ENCODE results near the gene KCNK10.
A peak's percentile ranks its signal among the peaks of the same experiment; 100 is the strongest.

Gene KCNK10

GRCh38 chr14:88185843-88186242 is 137.2 kb downstream of the KCNK10 start:
- no peak for DNase-seq (ENCODE audit: low read depth in 2 of 2)

GRCh38 chr14:88184956-88185355 is 138.1 kb downstream of the KCNK10 start:
- no peak for DNase-seq (ENCODE audit: low read depth in 2 of 2)

- no peak for DNase-seq (ENCODE audit: low read depth in 2 of 2)
Observed at GRCh38 chr14:88181072-88181471, 142.0 kb downstream of the KCNK10 start.

GRCh38 chr14:88179716-88180115 is 143.4 kb downstream of the KCNK10 start:
- DNase-seq (ENCODE audit: low read depth in 2 of 2), result no peak

GRCh38 chr14:88170333-88170732 is 152.7 kb downstream of the KCNK10 start:
- no peak for DNase-seq (ENCODE audit: low read depth in 2 of 2)

- peak; percentile 28 to 37 for DNase-seq (ENCODE audit: low read depth in 2 of 2)
Observed at GRCh38 chr14:88168498-88169165, 154.4 kb downstream of the KCNK10 start.

GRCh38 chr14:88168025-88168424 is 155.0 kb downstream of the KCNK10 start:
- DNase-seq (ENCODE audit: low read depth in 2 of 2), result no peak

GRCh38 chr14:88166616-88167015 is 156.5 kb downstream of the KCNK10 start:
- DNase-seq (ENCODE audit: low read depth in 2 of 2), result no peak

- no peak for DNase-seq (ENCODE audit: low read depth in 2 of 2)
Observed at GRCh38 chr14:88164906-88165534, 158.0 kb downstream of the KCNK10 start.

GRCh38 chr14:88163731-88164255 is 159.3 kb downstream of the KCNK10 start:
- no peak for DNase-seq (ENCODE audit: low read depth in 2 of 2)

- DNase-seq (ENCODE audit: low read depth in 2 of 2), result no peak
Observed at GRCh38 chr14:88156127-88156526, 166.9 kb downstream of the KCNK10 start.

GRCh38 chr14:88154926-88155325 is 168.1 kb downstream of the KCNK10 start:
- DNase-seq (ENCODE audit: low read depth in 2 of 2), result no peak

GRCh38 chr14:88154321-88154720 is 168.7 kb downstream of the KCNK10 start:
- no peak for DNase-seq (ENCODE audit: low read depth in 2 of 2)

- no peak for DNase-seq (ENCODE audit: low read depth in 2 of 2)
Observed at GRCh38 chr14:88146881-88147649, 176.0 kb downstream of the KCNK10 start.

GRCh38 chr14:88143810-88144209 is 179.3 kb downstream of the KCNK10 start:
- no peak for DNase-seq (ENCODE audit: low read depth in 2 of 2)

GRCh38 chr14:88142997-88143396 is 180.1 kb downstream of the KCNK10 start:
- DNase-seq (ENCODE audit: low read depth in 2 of 2), result no peak

- DNase-seq (ENCODE audit: low read depth in 2 of 2), result no peak
Observed at GRCh38 chr14:88140874-88141273, 182.2 kb downstream of the KCNK10 start.

GRCh38 chr14:88137327-88137726 is 185.7 kb downstream of the KCNK10 start:
- no peak for DNase-seq (ENCODE audit: low read depth in 2 of 2)
